T-helper 17 cell (primary cell): ENCODE data around the gene RYR1. TPM values are rescaled to one million over a fixed set of nuclear protein-coding genes. Genes with fewer than 3 reads are reported as not detected.

Experiments used
- ATAC-seq: fragments of 150-1000 bp; cut with Tn5 transposase; 2 replicates; pipeline ENCODE4 v1.10.0; 2021; ENCODE audit warnings: mild to moderate bottlenecking, moderate library complexity
- DNase-seq, 3 donors: peaks; one replicate each; pipeline versions ENCODE4 v3.0.0 to v3.0.0-alpha.2; 2020 to 2021
- H3K9me3 ChIP-seq: one replicate; pipeline ENCODE4 v1.7.0; 2013; ENCODE audit warnings: low read length, mild to moderate bottlenecking; ENCODE audit not compliant: control insufficient read depth, poor library complexity, severe bottlenecking
- H3K27ac Mint-ChIP-seq: one replicate; pipeline ENCODE4 v1.8.0; 2022; ENCODE audit warnings: mild to moderate bottlenecking, moderate library complexity, mixed read lengths
- H3K27me3 Mint-ChIP-seq: one replicate; pipeline ENCODE4 v1.8.0; 2022; ENCODE audit warnings: mixed read lengths
- H3K36me3 Mint-ChIP-seq: one replicate; pipeline ENCODE4 v1.8.0; 2022; ENCODE audit warnings: low read depth, mixed read lengths
- H3K4me1 Mint-ChIP-seq: one replicate; pipeline ENCODE4 v1.8.0; 2022; ENCODE audit warnings: mild to moderate bottlenecking, mixed read lengths
- H3K4me3 Mint-ChIP-seq: one replicate; pipeline ENCODE4 v1.8.0; 2022; ENCODE audit warnings: mild to moderate bottlenecking, moderate library complexity, mixed read lengths
- total RNA-seq, 4 donors: library from RNA in 2 of 4; stranded (reverse) in 2 of 4; gene quantifications; one replicate each; pipeline ENCODE4 v1.2.3 and lab custom pipeline; 2022 to 2026

Gene RYR1
- total RNA-seq, 2 donors from 2014 or later, result 1.3 to 3.1 TPM

DNA sequence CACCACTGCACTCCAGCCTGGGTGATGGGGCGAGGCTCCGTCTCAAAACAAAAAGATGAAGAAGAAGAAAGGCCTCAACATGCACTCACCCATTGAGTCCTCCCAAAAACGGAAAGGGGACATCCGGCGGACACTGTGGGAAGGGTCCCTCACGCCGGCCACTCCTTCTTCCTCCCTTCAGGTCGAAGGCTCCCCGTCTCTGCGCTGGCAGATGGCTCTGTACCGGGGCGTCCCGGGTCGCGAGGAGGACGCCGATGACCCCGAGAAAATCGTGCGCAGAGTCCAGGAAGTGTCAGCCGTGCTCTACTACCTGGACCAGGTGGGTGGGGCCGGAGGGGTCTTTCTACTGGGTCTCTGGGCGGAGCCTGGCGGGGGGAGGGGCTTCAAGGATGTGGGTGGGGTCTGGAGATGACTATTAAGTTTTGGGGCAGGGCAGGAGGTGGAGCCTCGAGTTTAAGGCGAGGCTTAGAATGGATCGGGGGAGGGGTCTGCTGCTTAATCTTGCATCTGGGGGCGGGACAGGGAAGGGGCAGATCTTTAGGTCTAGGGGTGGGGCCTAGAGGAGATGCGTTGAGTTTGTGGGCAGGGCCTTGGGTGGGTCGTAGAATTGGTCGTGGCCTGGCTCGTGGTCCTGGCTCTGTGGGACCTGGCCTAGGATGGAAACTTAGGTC, 94.1 kb downstream of the RYR1 start:
- H3K4me1 Mint-ChIP-seq, result peaks cover 6% of the 10 kb centered on the region
- H3K27me3 Mint-ChIP-seq, result no peaks in the 10 kb centered on the region
- ATAC-seq, result peak; percentile 35
- no peak for DNase-seq
- H3K36me3 Mint-ChIP-seq, result no peaks in the 10 kb centered on the region
- H3K27ac Mint-ChIP-seq, result no peak overlapping the region
- no peaks in the 10 kb centered on the region for H3K9me3 ChIP-seq
- H3K4me3 Mint-ChIP-seq, result no peak overlapping the region

DNA sequence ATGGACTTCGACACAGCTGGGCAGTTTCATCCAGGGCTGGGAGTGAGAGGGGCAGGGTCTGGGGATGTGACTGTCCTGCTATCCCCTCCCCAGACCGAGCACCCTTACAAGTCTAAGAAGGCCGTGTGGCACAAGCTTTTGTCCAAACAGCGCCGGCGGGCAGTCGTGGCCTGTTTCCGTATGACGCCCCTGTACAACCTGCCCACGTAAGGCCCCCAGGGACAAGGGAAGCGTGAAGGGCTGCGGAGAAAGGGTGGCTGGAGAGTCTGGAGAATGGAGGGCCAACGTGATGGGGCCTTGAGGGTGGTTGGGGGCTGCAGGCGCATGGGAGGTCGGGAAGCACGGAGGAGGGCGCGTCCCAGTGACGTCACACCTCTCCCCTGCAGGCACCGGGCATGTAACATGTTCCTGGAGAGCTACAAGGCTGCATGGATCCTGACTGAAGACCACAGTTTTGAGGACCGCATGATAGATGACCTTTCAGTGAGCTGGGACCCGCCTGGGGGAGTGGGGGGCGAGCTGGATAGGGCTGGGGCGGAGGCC, 94.8 kb downstream of the RYR1 start:
- no peaks in the 10 kb centered on the region for H3K27me3 Mint-ChIP-seq
- no peak overlapping the region for H3K27ac Mint-ChIP-seq
- no peak for DNase-seq
- H3K4me3 Mint-ChIP-seq, result no peak overlapping the region
- ATAC-seq, result no peak
- H3K36me3 Mint-ChIP-seq, result no peaks in the 10 kb centered on the region
- H3K9me3 ChIP-seq, result no peaks in the 10 kb centered on the region
- peaks cover 6% of the 10 kb centered on the region for H3K4me1 Mint-ChIP-seq

GRCh38 chr19:38528931-38529330, 95.4 kb downstream of the RYR1 start:
- Mint-ChIP-seq H3K27ac (no peak overlapping the region), H3K4me3 (no peak overlapping the region), H3K4me1 (peaks cover 6% of the 10 kb centered on the region), H3K27me3 (no peaks in the 10 kb centered on the region), H3K36me3 (no peaks in the 10 kb centered on the region)
- no peak for ATAC-seq
- no peaks in the 10 kb centered on the region for H3K9me3 ChIP-seq
- DNase-seq, result no peak

GRCh38 chr19:38531515-38531914, 98.0 kb downstream of the RYR1 start:
- Mint-ChIP-seq H3K4me3 (no peak overlapping the region), H3K36me3 (no peaks in the 10 kb centered on the region), H3K4me1 (peaks cover 4% of the 10 kb centered on the region), H3K27ac (no peak overlapping the region), H3K27me3 (no peaks in the 10 kb centered on the region)
- peaks cover 7% of the 10 kb centered on the region for H3K9me3 ChIP-seq
- no peak for DNase-seq
- ATAC-seq, result no peak

- Mint-ChIP-seq H3K36me3 (no peaks in the 10 kb centered on the region), H3K27ac (no peak overlapping the region), H3K4me3 (no peak overlapping the region), H3K27me3 (no peaks in the 10 kb centered on the region), H3K4me1 (peaks cover 5% of the 10 kb centered on the region)
- H3K9me3 ChIP-seq, result peaks cover 7% of the 10 kb centered on the region
- DNase-seq (no peak), ATAC-seq (no peak)
These were observed 99.4 kb downstream of the RYR1 start for GRCh38 chr19:38532939-38533338.

DNA sequence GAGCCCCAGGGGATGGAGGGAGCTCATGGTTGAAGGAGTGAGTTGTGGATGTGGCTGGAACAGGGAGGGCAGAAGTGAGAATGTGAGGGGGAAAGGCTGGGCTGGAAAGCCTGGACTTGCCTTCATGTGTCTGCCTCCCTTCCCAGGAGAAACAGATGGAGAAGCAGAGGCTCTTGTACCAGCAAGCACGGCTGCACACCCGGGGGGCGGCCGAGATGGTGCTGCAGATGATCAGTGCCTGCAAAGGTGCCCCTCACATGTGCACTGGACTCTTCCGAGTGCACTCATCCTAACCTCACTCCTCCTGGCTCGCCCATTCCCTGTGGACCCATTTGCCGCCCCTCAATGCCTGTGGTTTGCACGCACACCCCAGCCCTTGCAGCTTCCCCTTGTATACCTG, 101.1 kb downstream of the RYR1 start:
- H3K27ac Mint-ChIP-seq, result no peak overlapping the region
- no peak overlapping the region for H3K4me3 Mint-ChIP-seq
- no peaks in the 10 kb centered on the region for H3K27me3 Mint-ChIP-seq
- DNase-seq, result no peak
- H3K36me3 Mint-ChIP-seq, result no peaks in the 10 kb centered on the region
- H3K9me3 ChIP-seq, result peaks cover 7% of the 10 kb centered on the region
- peaks cover 15% of the 10 kb centered on the region for H3K4me1 Mint-ChIP-seq
- no peak for ATAC-seq

DNA sequence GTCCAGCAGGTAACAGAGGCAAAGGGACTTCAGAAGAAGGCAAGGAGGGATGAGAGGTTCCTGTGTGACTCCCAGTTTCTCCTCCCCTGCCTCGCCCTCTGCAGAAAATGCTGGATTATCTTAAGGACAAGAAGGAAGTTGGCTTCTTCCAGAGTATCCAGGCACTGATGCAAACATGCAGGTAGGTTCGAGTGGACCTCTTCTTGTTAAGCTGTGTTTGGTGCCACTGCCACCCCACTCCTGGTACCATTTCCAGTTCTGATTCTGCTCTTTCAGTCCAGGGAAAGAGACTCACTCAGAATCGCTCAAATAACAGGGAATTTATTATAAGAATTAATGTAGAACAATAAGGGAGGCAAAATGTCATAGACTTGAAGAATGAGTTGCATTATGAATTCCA, 101.7 kb downstream of the RYR1 start:
- Mint-ChIP-seq H3K27me3 (no peaks in the 10 kb centered on the region), H3K27ac (no peak overlapping the region)

DNA sequence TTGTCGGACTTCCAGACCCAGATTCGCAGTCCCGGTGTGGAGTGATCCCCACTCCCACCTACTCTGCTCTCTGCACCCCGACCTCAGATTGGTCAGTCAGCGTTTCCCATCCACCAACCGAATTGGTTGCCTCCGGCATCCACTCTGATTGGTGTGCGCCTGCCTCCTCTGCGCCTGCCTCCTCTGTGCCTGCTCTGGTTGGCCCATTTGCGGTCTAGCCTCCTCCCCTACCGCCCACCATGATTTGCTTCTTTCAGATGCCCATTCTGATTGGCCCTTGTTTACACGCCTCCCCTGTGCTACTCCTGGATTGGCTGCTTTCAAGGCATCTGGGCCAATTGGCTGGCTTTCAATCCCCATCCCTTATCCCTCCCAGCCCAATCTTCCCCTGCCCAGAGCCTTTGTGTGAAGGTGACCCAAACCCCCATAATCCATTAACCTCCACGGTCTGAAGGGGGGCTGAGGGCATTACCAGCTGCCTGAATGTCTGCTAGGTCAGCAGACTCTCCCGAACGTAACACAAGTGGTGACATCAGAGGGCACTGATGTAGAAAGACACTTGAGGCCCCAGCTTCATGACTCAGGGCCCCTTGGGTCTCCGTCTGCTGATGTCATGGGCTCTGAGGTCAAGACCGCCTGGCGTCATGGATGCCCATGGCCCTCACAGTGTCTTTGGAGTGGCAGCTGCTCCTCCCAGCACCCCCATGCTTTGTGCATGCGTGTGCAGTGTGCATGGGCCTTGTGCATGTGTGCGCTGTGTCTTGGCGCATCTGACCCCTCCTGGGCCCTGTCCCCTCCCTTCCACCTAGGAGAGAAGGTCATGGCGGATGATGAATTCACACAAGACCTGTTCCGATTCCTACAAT, 103.8 kb downstream of the RYR1 start:
- H3K9me3 ChIP-seq, result peaks cover 7% of the 10 kb centered on the region
- Mint-ChIP-seq H3K36me3 (no peaks in the 10 kb centered on the region), H3K27ac (no peak overlapping the region), H3K27me3 (no peaks in the 10 kb centered on the region), H3K4me1 (peaks cover 18% of the 10 kb centered on the region), H3K4me3 (no peak overlapping the region)
- DNase-seq (no peak), ATAC-seq (no peak)

More for the DNA sequence above, 101.7 kb downstream of the RYR1 start:
- DNase-seq (no peak), ATAC-seq (no peak)
- peaks cover 7% of the 10 kb centered on the region for H3K9me3 ChIP-seq
- Mint-ChIP-seq H3K4me1 (peaks cover 15% of the 10 kb centered on the region), H3K4me3 (no peak overlapping the region), H3K36me3 (no peaks in the 10 kb centered on the region)

- H3K27me3 Mint-ChIP-seq, result no peaks in the 10 kb centered on the region
- H3K27ac Mint-ChIP-seq, result peak overlapping the region; percentile 78
- H3K36me3 Mint-ChIP-seq, result no peaks in the 10 kb centered on the region
- peaks cover 18% of the 10 kb centered on the region for H3K4me1 Mint-ChIP-seq
- H3K4me3 Mint-ChIP-seq, result peak overlapping the region; percentile 68
- H3K9me3 ChIP-seq, result peaks cover 7% of the 10 kb centered on the region
- no peak for DNase-seq
- ATAC-seq, result no peak
These were observed 104.9 kb downstream of the RYR1 start for GRCh38 chr19:38538386-38538785.

GRCh38 chr19:38538793-38539528, 105.5 kb downstream of the RYR1 start:
- DNase-seq (no peak), ATAC-seq (peak; percentile 95)
- Mint-ChIP-seq H3K36me3 (no peaks in the 10 kb centered on the region), H3K27ac (peak overlapping the region; percentile 78), H3K4me3 (peak overlapping the region; percentile 68), H3K4me1 (peaks cover 18% of the 10 kb centered on the region), H3K27me3 (no peaks in the 10 kb centered on the region)
- H3K9me3 ChIP-seq, result peaks cover 7% of the 10 kb centered on the region

GRCh38 chr19:38539751-38540150, 106.3 kb downstream of the RYR1 start:
- peaks cover 25% of the 10 kb centered on the region for H3K4me1 Mint-ChIP-seq
- DNase-seq, result no peak
- peaks cover 7% of the 10 kb centered on the region for H3K9me3 ChIP-seq
- ATAC-seq, result no peak
- no peak overlapping the region for H3K4me3 Mint-ChIP-seq
- H3K36me3 Mint-ChIP-seq, result no peaks in the 10 kb centered on the region
- no peaks in the 10 kb centered on the region for H3K27me3 Mint-ChIP-seq
- H3K27ac Mint-ChIP-seq, result peak overlapping the region; percentile 78

DNA sequence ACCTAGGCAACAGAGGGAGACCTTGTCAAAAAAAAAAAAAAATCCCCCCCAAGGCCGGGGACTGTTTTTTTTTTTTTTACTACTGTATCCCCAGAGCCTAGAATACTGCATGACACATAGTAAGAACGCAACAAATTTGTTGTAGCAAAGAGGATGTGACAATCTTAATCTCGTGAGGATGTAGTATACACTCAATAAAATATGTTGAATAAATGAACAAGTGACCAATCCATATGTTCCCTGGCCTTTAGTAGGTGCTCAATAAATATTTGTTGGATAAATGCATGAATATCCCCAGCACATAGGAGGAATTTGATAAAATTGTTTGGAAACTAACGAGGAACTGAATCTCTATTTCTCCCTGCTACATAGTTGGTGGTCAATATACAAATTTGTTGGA, 108.5 kb downstream of the RYR1 start:
- no peak for ATAC-seq
- H3K9me3 ChIP-seq, result no peaks in the 10 kb centered on the region
- H3K36me3 Mint-ChIP-seq, result no peaks in the 10 kb centered on the region
- H3K27ac Mint-ChIP-seq, result no peak overlapping the region
- no peaks in the 10 kb centered on the region for H3K27me3 Mint-ChIP-seq
- H3K4me3 Mint-ChIP-seq, result no peak overlapping the region
- no peak for DNase-seq
- peaks cover 22% of the 10 kb centered on the region for H3K4me1 Mint-ChIP-seq

DNA sequence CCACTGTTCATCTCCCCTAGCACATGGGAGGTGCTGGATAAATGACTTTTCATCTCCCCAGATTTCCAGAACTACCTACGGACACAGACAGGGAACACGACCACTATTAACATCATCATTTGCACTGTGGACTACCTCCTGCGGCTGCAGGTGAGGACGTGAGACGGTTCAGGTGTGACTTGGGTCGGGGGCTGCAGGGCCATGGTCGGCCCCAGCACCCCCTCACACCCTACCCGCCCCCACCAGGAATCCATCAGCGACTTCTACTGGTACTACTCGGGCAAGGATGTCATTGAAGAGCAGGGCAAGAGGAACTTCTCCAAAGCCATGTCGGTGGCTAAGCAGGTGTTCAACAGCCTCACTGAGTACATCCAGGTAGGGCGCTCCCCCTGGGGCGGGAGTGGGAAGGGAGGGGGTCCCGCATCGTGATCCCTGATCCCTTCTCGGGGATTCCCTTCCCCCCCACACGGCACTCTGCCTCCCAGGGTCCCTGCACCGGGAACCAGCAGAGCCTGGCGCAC, 109.9 kb downstream of the RYR1 start:
- ATAC-seq (no peak), DNase-seq (no peak)
- peaks cover 18% of the 10 kb centered on the region for H3K4me1 Mint-ChIP-seq
- H3K27ac Mint-ChIP-seq, result no peak overlapping the region
- H3K36me3 Mint-ChIP-seq, result no peaks in the 10 kb centered on the region
- no peaks in the 10 kb centered on the region for H3K27me3 Mint-ChIP-seq
- no peak overlapping the region for H3K4me3 Mint-ChIP-seq
- H3K9me3 ChIP-seq, result no peaks in the 10 kb centered on the region
